GM19467 (cell line): ENCODE data around the gene LINC00237.

Experiments used
- ATAC-seq: cut with Tn5 transposase; IDR thresholded peaks from one replicate; pipeline ENCODE4 v1.9.1; 2021; ENCODE audit warnings: mild to moderate bottlenecking, moderate library complexity; ENCODE audit not compliant: unreplicated experiment

Gene LINC00237

GRCh38 chr20:21106171-21107017 lies at the start of gene LINC00237:
LINC00237 (minus strand) TSS chr20:21106358.
- no peak for ATAC-seq

GRCh38 chr20:21155268-21155667 lies 49.1 kb upstream of the LINC00237 start:
- no peak for ATAC-seq

- no peak for ATAC-seq
Measured at GRCh38 chr20:21154692-21155091, 48.5 kb upstream of the LINC00237 start.

GRCh38 chr20:21151791-21152190 lies 45.6 kb upstream of the LINC00237 start:
- ATAC-seq: no peak

GRCh38 chr20:21149344-21149743 lies 43.2 kb upstream of the LINC00237 start:
- no peak for ATAC-seq

- ATAC-seq: no peak
Measured at GRCh38 chr20:21147593-21147992, 41.4 kb upstream of the LINC00237 start.

GRCh38 chr20:21146215-21146614 lies 40.1 kb upstream of the LINC00237 start:
- no peak for ATAC-seq

- ATAC-seq: no peak
Measured at GRCh38 chr20:21145424-21145823, 39.3 kb upstream of the LINC00237 start.

GRCh38 chr20:21143194-21143890 lies 37.2 kb upstream of the LINC00237 start:
- ATAC-seq: no peak

GRCh38 chr20:21141825-21142224 lies 35.7 kb upstream of the LINC00237 start:
- no peak for ATAC-seq

GRCh38 chr20:21139881-21140566 lies 33.9 kb upstream of the LINC00237 start:
- ATAC-seq: no peak

GRCh38 chr20:21137078-21137477 lies 30.9 kb upstream of the LINC00237 start:
- no peak for ATAC-seq

- ATAC-seq: no peak
Measured at GRCh38 chr20:21136015-21136732, 30.0 kb upstream of the LINC00237 start.

- ATAC-seq: no peak
Measured at GRCh38 chr20:21134883-21135493, 28.8 kb upstream of the LINC00237 start.

GRCh38 chr20:21133917-21134622 lies 27.9 kb upstream of the LINC00237 start:
- no peak for ATAC-seq

- ATAC-seq: no peak
Measured at GRCh38 chr20:21133404-21133803, 27.2 kb upstream of the LINC00237 start.

- ATAC-seq: no peak
Measured at GRCh38 chr20:21129861-21130260, 23.7 kb upstream of the LINC00237 start.

- ATAC-seq: no peak
Measured at GRCh38 chr20:21127201-21127981, 21.2 kb upstream of the LINC00237 start.

- no peak for ATAC-seq
Measured at GRCh38 chr20:21126581-21126870, 20.4 kb upstream of the LINC00237 start.
